ENCODE results near the gene BUD23. TPM values are rescaled to one million over a fixed set of nuclear protein-coding genes. Genes with fewer than 3 reads are reported as not detected.

Gene BUD23
- total RNA-seq, 1 donor from 2014 or later, result 74.8 TPM

- ChIA-PET POLR2A (interaction anchor here (0.6 to 2.1 kb wide), 7 partner anchors 20 to 247 kb away, joined by 3 to 10 read pairs (median 7); partner anchors contain the start of genes BCL7B, METTL27, TBL2 and VPS37D), CTCF (interaction anchor here (0.6 kb wide), 1 partner anchor 542 kb away, joined by 3 read pairs; no protein-coding TSS in a partner anchor)
- no peak for TF ChIP-seq CTCF (IDR thresholded peaks at IDR 0.05)
- no peak for ATAC-seq (ENCODE audit: low read depth)
- no peak for DNase-seq
- Mint-ChIP-seq H3K27me3 (no peaks in the 10 kb centered on the region), H3K36me3 (ENCODE audit: low read depth) (peaks cover 5% of the 10 kb centered on the region), H3K9me3 (no peaks in the 10 kb centered on the region), H3K4me1 (peaks cover 12% of the 10 kb centered on the region), H3K4me3 (peak overlapping the region; percentile 92), H3K27ac (peak overlapping the region; percentile 87)
- intact Hi-C loops (cut with micrococcal nuclease), result loop anchor here (1.0 to 5.0 kb wide), 8 partner anchors 18 to 909 kb away; partner anchors contain the start of genes BAZ1B, BCL7B, BUD23 and DNAJC30
Measured at GRCh38 chr7:73737491-73738219, 54.3 kb downstream of the BUD23 start.

GRCh38 chr7:73738220-73738611, 54.8 kb downstream of the BUD23 start:
- ATAC-seq (ENCODE audit: low read depth) (peak; percentile 11), DNase-seq (peak; percentile 47)
- ChIA-PET POLR2A (interaction anchor here (0.7 to 2.1 kb wide), 6 partner anchors 21 to 216 kb away, joined by 3 to 10 read pairs (median 4); partner anchors contain the start of genes BAZ1B, BCL7B, METTL27 and TBL2), CTCF (interaction anchor here (0.6 to 1.0 kb wide), 4 partner anchors 9 to 541 kb away, joined by 3 to 4 read pairs (median 4); partner anchors contain the start of gene VPS37D)
- Mint-ChIP-seq H3K27ac (peak overlapping the region; percentile 87), H3K4me3 (peak overlapping the region; percentile 92), H3K9me3 (no peaks in the 10 kb centered on the region), H3K36me3 (ENCODE audit: low read depth) (peaks cover 5% of the 10 kb centered on the region), H3K4me1 (peaks cover 12% of the 10 kb centered on the region), H3K27me3 (no peaks in the 10 kb centered on the region)
- TF ChIP-seq CTCF (IDR thresholded peaks at IDR 0.05), result no peak
- intact Hi-C loops (cut with micrococcal nuclease), result loop anchor here (1.0 to 5.0 kb wide), 8 partner anchors 19 to 909 kb away; partner anchors contain the start of genes BAZ1B, BCL7B, BUD23 and DNAJC30

- peaks cover 12% of the 10 kb centered on the region for H3K4me1 Mint-ChIP-seq
- peak within 1 kb of the TSS; percentile 87 for H3K27ac Mint-ChIP-seq
- H3K9me3 Mint-ChIP-seq, result no peaks in the 10 kb centered on the region
- peaks cover 5% of the 10 kb centered on the region for H3K36me3 Mint-ChIP-seq (ENCODE audit: low read depth)
- DNase-seq, result peak; percentile 99
- ATAC-seq (ENCODE audit: low read depth), result peak; percentile 88
- ChIA-PET CTCF (interaction anchor here (0.9 to 1.3 kb wide), 4 partner anchors 10 to 132 kb away, joined by 3 to 4 read pairs (median 4); partner anchors contain the start of gene VPS37D), POLR2A (interaction anchor here (0.6 to 2.1 kb wide), 9 partner anchors 9 to 217 kb away, joined by 3 to 10 read pairs (median 4); partner anchors contain the start of genes BAZ1B, BCL7B, METTL27 and STX1A)
- intact Hi-C loops (cut with micrococcal nuclease), result loop anchor here (1.0 to 5.0 kb wide), 9 partner anchors 19 to 910 kb away; partner anchors contain the start of genes BAZ1B, BCL7B, BUD23 and DNAJC30
- no peak for TF ChIP-seq CTCF (IDR thresholded peaks at IDR 0.05)
- H3K4me3 Mint-ChIP-seq, result peak within 1 kb of the TSS; percentile 92
- no peaks in the 10 kb centered on the region for H3K27me3 Mint-ChIP-seq
Measured at GRCh38 chr7:73738612-73739386, 55.4 kb downstream of the BUD23 start, which contains the start of gene ABHD11. TSS of gene ABHD11 (minus strand) at chr7:73738802. CDS start at chr7:73738770, 32 bp downstream.

- ChIA-PET CTCF (interaction anchor here (1.3 kb wide), 1 partner anchor 116 kb away, joined by 3 read pairs; no protein-coding TSS in a partner anchor), POLR2A (interaction anchor here (0.6 to 2.1 kb wide), 5 partner anchors 20 to 161 kb away, joined by 3 to 10 read pairs (median 6); partner anchors contain the start of genes METTL27, STX1A and TBL2)
- peak overlapping the region; percentile 82 for H3K27ac Mint-ChIP-seq
- peaks cover 12% of the 10 kb centered on the region for H3K4me1 Mint-ChIP-seq
- DNase-seq, result no peak
- peaks cover 5% of the 10 kb centered on the region for H3K36me3 Mint-ChIP-seq (ENCODE audit: low read depth)
- no peaks in the 10 kb centered on the region for H3K27me3 Mint-ChIP-seq
- intact Hi-C loops (cut with micrococcal nuclease), result loop anchor here (1.0 to 5.0 kb wide), 4 partner anchors 72 to 911 kb away; partner anchors contain the start of genes METTL27, TYW1B and VPS37D
- no peak for ATAC-seq (ENCODE audit: low read depth)
- H3K4me3 Mint-ChIP-seq, result peak overlapping the region; percentile 92
- TF ChIP-seq CTCF (IDR thresholded peaks at IDR 0.05), result no peak
- H3K9me3 Mint-ChIP-seq, result no peaks in the 10 kb centered on the region
Measured at GRCh38 chr7:73739387-73739767, 56.0 kb downstream of the BUD23 start.

Measured in activated B cell treated with CpG ODN at 0.5 μM for 24 hours (primary cell).